Neural crest cell (in vitro differentiated cells): ENCODE data around the gene FHIT. TPM values are rescaled to one million over a fixed set of nuclear protein-coding genes. Genes with fewer than 3 reads are reported as not detected.

Experiments used
- DNase-seq: peaks from one replicate; pipeline ENCODE4 v3.0.0; 2021; ENCODE audit warnings: low read depth, mixed read lengths, low spot score
- H3K27ac Mint-ChIP-seq: one replicate; pipeline ENCODE4 v1.8.0; 2021; ENCODE audit warnings: mild to moderate bottlenecking, mixed read lengths; ENCODE audit not compliant: unreplicated experiment
- H3K27me3 Mint-ChIP-seq: 2 replicates; pipeline ENCODE4 v1.8.0; 2021; ENCODE audit warnings: low read depth, mild to moderate bottlenecking, mixed read lengths
- H3K36me3 Mint-ChIP-seq: 2 replicates; pipeline ENCODE4 v1.8.0; 2021; ENCODE audit warnings: low read depth, mild to moderate bottlenecking, mixed read lengths
- H3K4me1 Mint-ChIP-seq: 2 replicates; pipeline ENCODE4 v1.8.0; 2021; ENCODE audit warnings: mixed read lengths
- H3K4me3 Mint-ChIP-seq: one replicate; pipeline ENCODE4 v1.8.0; 2021; ENCODE audit warnings: mild to moderate bottlenecking, mixed read lengths
- H3K9me3 Mint-ChIP-seq: 2 replicates; pipeline ENCODE4 v1.8.0; 2021; ENCODE audit warnings: mixed read lengths
- total RNA-seq: library from RNA; stranded (reverse); gene quantifications from 2 replicates; pipeline ENCODE4 v1.2.1, GENCODE V29; 2021
- TF ChIP-seq, protein P1 (sequence below): fragments of 200-600 bp; sonication (generic); conservative IDR thresholded peaks from 2 replicates; pipeline ENCODE4 v1.5.0; 2021; ENCODE audit warnings: antibody characterized with exemption, mild to moderate bottlenecking

The FHIT gene
- total RNA-seq, 1 donor from 2014 or later: 5.2 TPM

DNA sequence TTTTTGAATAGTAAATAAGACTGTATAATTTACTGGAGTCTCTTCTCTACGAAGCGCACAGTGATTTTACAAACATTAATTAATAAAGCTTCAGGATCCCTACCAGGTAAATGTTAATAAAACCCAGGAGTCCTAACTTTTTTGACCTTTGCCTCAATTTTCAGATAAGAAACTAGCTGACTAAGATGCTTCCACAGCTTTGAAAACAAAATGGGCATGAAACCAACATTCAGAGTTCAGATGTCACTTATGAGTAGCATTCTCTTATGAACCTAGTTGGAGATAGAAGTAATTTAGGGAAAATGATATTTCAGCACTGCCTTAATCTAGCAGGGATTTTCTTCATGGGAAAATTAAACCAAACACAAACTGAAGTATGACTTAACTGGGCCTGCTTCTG, 13.0 kb upstream of the FHIT start:
- H3K27me3 Mint-ChIP-seq: no peaks in the 10 kb centered on the region
- TF ChIP-seq, protein P1, sequence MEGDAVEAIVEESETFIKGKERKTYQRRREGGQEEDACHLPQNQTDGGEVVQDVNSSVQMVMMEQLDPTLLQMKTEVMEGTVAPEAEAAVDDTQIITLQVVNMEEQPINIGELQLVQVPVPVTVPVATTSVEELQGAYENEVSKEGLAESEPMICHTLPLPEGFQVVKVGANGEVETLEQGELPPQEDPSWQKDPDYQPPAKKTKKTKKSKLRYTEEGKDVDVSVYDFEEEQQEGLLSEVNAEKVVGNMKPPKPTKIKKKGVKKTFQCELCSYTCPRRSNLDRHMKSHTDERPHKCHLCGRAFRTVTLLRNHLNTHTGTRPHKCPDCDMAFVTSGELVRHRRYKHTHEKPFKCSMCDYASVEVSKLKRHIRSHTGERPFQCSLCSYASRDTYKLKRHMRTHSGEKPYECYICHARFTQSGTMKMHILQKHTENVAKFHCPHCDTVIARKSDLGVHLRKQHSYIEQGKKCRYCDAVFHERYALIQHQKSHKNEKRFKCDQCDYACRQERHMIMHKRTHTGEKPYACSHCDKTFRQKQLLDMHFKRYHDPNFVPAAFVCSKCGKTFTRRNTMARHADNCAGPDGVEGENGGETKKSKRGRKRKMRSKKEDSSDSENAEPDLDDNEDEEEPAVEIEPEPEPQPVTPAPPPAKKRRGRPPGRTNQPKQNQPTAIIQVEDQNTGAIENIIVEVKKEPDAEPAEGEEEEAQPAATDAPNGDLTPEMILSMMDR: no peak
- H3K9me3 Mint-ChIP-seq: peaks cover 7% of the 10 kb centered on the region
- no peak overlapping the region for H3K4me3 Mint-ChIP-seq
- H3K36me3 Mint-ChIP-seq: peaks cover 6% of the 10 kb centered on the region
- H3K4me1 Mint-ChIP-seq: no peaks in the 10 kb centered on the region
- no peak overlapping the region for H3K27ac Mint-ChIP-seq
- no peak for DNase-seq

GRCh38 chr3:61257148-61257547, 5.9 kb upstream of the FHIT start:
- Mint-ChIP-seq H3K4me1 (peaks cover 4% of the 10 kb centered on the region), H3K36me3 (peaks cover 7% of the 10 kb centered on the region), H3K27me3 (no peaks in the 10 kb centered on the region), H3K9me3 (peaks cover 15% of the 10 kb centered on the region), H3K27ac (no peak overlapping the region), H3K4me3 (no peak overlapping the region)
- no peak for DNase-seq
- TF ChIP-seq, protein P1: no peak

DNA sequence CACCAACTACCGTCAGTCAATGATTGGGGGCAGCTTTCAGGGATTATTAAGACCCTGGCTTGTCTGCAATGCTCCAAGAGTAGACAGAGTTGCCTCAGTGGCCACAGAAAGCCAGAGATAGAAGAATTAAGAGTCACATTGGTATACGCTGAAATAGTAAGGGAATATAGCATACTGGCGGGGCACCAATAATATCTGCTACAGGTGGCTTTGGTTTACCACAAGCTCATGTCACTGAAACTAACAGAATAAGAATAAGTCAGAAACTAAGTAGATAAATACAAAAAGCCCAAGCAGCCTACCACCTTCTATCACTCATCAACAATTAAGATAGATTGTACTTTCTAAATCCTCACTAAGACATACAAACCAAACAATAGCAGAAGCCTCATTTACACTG, 2.5 kb upstream of the FHIT start:
- TF ChIP-seq, protein P1: no peak
- H3K4me1 Mint-ChIP-seq: peaks cover 27% of the 10 kb centered on the region
- peaks cover 8% of the 10 kb centered on the region for H3K9me3 Mint-ChIP-seq
- no peak overlapping the region for H3K27ac Mint-ChIP-seq
- no peak for DNase-seq
- H3K4me3 Mint-ChIP-seq: no peak overlapping the region
- H3K36me3 Mint-ChIP-seq: peaks cover 3% of the 10 kb centered on the region
- H3K27me3 Mint-ChIP-seq: no peaks in the 10 kb centered on the region

DNA sequence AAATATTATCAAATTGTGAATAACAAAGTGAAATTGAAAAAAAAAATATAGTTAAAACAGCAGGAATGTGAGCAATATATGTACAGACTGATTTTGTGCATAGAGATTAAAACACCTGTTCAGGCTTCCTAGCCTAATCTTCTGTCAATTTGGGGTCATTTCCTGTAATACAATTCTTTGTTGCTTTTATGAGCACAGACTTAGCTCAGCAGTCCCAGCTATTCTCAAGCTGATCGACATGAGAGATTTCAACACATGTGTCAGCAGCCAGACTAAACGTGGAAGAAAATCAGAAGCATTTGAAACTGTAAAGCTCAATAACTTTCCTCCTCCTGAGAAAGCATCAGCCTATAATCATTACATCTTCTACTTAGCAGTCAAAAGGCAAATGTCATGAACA, 1.6 kb upstream of the FHIT start:
- peak overlapping the region; percentile 93 for H3K4me3 Mint-ChIP-seq
- H3K27ac Mint-ChIP-seq: no peak overlapping the region
- no peak for DNase-seq
- H3K9me3 Mint-ChIP-seq: peaks cover 5% of the 10 kb centered on the region
- H3K27me3 Mint-ChIP-seq: no peaks in the 10 kb centered on the region
- peaks cover 3% of the 10 kb centered on the region for H3K36me3 Mint-ChIP-seq
- peaks cover 27% of the 10 kb centered on the region for H3K4me1 Mint-ChIP-seq
- TF ChIP-seq, protein P1: no peak

- Mint-ChIP-seq H3K4me1 (peaks cover 30% of the 10 kb centered on the region), H3K4me3 (peak overlapping the region; percentile 85), H3K9me3 (no peaks in the 10 kb centered on the region), H3K36me3 (no peaks in the 10 kb centered on the region), H3K27me3 (no peaks in the 10 kb centered on the region), H3K27ac (peak overlapping the region; percentile 64)
- peak; percentile 2 for DNase-seq
- TF ChIP-seq, protein P1: no peak
Observed at GRCh38 chr3:61250784-61251173, 473 bp downstream of the FHIT start.

- Mint-ChIP-seq H3K9me3 (no peaks in the 10 kb centered on the region), H3K4me3 (no peak overlapping the region), H3K27me3 (no peaks in the 10 kb centered on the region), H3K4me1 (peaks cover 30% of the 10 kb centered on the region), H3K36me3 (no peaks in the 10 kb centered on the region), H3K27ac (no peak overlapping the region)
- no peak for DNase-seq
- TF ChIP-seq, protein P1: no peak
Observed at GRCh38 chr3:61248496-61248895, 2.8 kb downstream of the FHIT start.
